Activated CD4-positive, alpha-beta T cell treated with anti-CD3 and anti-CD28 coated beads, Interleukin-2, Interleukin-4, amounts not matched to agents 100 ng/mL and 50 ng/mL, durations not matched to agents 16 hours and 8 hours (primary cell): ENCODE results near the gene PDXP.

Source experiments
- DNase-seq: peaks from one replicate; pipeline ENCODE4 v3.0.0-alpha.2; 2020; ENCODE audit warnings: low spot score

Gene PDXP

DNA sequence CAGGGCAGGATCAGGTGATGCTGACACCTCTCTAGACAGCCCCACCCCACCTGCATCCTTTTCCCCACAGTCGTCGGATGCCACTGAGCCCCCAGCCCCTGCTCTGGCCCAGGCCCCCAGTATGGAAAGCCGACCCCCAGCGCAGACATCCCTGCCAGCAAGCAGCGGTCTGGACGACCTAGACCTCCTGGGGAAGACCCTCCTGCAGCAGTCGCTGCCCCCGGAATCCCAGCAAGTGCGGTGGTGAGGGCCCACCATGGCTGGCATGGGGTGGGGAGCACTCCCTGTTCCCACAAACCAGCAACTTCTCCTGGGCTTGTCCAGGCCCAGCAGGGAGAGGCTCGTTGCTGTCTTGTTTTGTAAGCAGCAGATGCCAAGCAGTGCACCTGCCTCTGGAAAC is 28.6 kb upstream of the PDXP start:
- no peak for DNase-seq

DNA sequence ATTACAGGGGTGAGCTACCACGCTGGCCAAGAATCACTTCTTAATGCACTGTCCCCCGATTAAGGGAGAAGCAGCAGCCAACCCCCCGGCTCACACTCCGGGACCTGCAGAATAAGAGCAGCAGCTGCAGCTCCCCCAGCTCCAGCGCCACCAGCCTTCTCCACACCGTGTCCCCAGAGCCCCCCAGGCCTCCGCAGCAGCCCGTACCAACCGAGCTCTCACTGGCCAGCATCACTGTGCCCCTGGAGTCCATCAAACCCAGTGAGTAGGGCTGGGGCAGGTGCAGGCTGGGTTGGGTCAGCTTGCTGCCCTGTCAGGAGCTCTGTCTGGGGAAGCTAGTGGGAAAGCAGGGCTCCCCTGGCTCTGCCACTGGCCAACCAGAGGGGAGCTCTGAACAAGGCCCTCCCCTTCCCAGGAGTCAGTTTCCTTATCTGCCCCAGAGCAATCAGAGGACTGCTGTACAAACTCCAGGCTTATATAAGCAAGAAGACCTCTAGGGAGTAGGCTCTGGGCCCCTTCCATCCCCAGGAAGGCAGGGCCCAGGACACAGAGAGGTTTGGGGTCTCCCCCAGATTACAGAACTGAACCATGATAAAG is 27.6 kb upstream of the PDXP start:
- no peak for DNase-seq

DNA sequence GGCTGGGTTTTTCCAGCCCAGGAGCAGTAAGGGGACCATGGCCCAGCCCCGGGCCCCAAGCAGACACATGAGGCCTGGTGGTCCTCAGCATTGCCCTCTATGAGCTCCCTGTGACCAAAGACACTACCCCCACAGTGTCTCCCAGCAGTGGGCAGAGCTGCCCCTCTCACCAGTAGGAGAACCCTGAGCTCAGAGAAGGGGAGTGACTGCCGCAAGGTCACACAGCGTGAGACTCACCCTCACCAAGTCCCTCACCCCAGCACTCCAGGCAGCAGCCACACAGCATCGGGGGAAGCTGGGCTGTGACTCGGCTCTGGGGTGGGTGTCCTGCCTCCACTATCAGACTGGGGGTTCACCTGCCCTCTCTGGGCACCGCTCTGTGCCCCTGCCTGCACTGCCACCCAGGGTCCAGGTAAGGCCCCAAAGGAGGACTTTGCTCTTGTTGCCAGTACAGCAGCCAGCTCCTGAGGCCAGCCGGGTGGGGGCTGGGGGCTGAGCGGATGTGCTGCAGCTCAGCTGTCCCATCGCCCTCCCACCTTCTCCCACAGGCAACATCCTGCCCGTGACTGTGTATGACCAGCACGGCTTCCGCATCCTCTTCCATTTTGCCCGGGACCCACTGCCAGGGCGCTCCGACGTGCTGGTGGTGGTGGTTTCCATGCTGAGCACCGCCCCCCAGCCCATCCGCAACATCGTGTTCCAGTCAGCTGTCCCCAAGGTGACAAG is 26.9 kb upstream of the PDXP start:
- DNase-seq: no peak

DNA sequence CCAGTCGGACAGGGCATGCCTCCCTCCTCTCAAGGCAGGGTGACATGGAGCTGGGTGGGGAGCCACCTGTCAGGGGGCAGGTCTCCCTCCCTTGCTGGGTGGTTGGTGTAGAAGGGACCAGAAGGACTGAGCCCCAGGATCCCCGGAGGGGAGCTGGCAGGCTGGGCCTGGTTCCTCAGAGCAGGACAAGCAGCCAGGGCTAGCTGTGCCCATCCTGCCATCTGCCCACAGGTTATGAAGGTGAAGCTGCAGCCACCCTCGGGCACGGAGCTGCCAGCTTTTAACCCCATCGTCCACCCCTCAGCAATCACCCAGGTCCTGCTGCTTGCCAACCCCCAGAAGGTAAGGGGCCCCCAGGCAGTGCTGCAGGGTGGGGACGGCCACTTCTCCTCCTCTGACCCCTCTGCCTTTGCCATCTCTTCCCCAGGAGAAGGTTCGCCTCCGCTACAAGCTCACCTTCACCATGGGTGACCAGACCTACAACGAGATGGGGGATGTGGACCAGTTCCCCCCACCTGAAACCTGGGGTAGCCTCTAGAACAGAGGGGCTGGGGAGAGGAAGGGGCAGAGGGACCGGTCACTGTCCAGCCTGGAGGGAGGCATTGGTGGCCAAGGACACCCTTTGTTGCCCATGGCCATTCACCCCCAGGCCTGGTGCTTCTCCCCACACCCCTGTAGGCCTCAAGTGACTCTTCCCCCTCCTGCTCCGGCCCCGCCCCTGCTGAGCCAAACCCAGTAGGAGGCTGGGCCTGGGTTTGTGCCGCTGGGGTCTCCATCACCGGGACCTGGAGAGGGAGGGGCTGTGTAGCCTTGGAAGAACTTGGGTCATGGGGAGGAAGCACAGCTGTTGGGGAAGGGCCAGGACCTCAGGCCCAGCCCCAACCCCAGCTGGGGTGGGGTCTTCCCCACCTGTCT is 26.1 kb upstream of the PDXP start:
- DNase-seq: no peak

DNA sequence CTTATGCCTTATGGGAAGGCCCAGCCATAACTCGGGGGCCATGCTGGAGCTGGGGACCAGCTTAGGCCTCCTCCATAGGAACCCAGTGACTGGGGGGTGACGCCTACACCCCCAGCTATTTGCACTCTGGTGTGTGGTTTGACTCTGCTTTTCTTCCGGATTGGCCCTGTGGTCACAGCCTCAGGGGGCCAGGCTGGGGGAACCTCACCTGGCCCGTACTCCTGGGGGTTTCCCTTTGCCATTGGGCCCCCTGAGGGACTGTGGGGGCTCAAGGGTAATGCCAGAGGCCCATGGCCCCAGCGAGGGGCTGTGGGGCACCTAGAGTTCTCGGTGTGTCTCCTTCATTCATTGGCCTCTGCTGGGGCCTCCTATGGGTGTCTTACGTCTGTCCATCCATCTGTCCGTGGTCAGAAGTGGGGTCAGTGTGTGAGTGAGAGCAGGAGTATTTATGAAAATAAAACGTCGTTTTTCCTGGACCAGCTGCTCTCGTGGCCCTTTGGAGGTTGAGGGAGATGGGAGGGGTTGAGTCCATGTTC is 25.4 kb upstream of the PDXP start:
- peak; percentile 48 for DNase-seq

DNA sequence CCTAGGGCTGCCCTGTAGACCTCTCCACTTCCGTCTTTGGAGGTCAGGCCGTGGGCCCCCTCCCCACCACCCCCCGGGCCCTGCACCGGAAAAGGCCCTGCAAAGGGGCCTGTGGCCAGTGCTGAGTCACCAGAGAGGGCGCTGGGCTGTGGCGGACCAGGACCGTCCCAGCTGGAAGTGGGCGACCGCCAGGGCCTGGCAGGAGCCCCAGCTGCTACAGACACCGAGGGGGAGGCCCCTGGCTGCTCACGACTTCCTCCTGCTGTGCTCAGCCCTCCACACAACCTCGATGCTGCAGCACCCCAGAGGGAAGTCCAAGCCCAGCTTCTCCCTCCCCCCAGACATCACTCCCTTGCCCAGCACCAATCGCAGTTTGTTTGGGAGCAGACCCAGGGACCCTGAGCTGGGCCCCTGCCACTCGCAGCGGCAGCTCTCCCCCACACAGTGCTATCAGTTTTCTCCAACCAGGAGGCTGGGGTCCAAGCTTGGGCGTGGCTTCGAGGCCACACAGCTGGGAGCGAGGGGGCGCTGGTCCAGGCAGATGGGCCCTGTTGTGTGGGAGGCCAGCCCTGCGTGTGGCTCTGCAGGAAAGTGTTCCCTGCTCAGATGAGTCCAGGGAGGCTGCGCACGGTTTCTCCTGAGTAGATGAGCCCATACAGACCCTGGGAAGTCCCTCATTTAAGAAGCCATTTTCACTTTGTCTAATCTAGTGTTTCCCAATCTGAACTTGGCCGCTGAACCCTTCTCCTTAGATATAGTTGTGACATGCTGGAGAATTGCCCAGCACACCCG is 24.7 kb upstream of the PDXP start:
- DNase-seq: peak; percentile 70

DNA sequence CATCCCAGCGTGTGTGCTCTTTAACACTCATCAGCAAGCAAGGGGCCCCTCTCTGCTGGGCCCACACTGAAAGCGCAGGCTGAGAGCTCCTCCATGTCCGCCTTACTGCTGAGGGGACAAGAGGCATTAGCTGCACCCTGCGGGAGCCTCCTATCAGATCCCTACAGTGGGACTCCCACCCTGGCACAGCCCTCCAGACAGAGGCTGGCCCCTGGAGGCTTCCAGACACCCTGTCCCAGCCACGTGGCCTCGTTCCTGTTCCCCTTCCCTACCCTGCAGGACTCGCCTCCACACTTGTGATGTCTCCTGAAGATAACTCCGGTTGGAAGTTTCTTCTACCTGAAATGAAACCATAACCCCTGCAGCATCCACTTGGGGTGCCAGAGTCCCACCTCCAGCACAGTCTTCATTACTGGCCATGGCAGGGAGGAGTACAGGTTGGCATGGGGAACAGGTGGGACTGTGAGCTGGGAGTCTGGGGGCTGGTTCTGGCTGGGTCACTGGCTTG is 24.1 kb upstream of the PDXP start:
- DNase-seq: no peak

DNA sequence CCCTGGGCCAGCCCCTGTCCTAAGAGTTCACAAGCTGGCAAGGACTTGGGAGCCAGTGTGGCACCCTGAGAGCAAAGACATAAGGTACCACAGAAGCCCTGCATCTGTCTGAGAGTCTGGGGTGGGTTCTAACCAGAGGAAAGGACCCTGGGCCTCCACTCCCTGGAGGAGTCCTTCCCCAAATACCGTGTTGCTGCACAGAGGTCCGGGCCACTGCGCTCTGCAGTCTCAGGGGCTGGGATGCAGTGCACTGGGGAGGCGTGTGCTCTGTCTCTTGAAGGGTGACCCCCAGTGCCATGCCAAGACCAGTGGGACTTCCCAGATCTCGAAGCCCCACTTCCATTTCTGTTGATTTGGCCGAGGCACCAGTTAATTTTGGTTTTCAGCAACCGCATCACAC is 23.4 kb upstream of the PDXP start:
- DNase-seq: no peak

DNA sequence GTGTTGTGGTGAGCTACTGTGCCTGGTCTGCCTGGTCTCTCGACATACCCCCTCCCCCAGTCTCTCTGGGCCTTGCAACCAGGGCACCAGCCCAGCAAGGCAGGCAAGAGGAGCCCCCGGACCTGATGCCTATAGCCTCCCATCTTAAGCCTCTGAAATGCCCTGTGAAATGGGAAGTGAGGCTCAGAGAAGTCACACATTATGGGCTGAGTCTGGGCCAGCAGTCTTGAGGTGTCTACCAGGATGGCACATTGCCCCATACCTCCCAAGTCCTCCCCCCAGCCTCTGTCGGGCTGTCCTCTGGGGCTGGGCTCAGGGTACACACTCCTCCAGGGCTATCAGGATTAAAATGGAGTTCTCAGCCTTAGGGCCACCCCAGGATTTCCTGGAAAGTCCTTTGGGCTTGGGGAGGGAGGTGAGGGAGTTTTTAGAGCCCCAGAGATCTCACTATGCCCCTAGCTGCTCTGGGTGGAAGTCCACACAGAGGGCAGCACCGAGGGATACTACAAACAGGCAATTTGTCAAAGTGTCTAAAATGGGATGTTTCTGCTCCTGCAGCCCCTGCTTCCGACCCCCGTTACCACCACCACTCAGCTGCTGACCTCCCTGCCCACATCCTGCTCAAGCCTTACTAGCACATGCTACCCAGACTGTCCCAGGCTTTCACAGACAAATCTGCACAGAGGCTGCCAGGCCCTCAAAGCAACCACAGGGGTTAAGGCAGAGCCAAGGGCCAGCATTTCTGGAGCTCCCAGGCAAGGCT is 22.2 kb upstream of the PDXP start:
- no peak for DNase-seq

DNA sequence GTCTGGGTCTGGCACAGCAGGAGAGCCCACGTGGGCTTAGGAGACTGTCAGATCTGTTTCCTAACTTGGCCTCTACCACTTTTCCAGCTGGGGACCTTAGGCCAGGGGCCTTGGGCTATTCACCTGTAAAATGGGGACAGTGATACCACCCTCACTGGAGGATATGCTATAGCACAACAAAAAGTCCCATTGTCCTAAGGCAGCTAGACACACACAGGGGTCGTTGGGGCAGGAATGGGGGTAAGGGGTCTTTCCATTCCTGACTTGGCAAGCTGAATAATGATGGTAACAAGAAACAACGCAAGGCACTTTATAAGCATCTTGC is 21.6 kb upstream of the PDXP start:
- DNase-seq: no peak

DNA sequence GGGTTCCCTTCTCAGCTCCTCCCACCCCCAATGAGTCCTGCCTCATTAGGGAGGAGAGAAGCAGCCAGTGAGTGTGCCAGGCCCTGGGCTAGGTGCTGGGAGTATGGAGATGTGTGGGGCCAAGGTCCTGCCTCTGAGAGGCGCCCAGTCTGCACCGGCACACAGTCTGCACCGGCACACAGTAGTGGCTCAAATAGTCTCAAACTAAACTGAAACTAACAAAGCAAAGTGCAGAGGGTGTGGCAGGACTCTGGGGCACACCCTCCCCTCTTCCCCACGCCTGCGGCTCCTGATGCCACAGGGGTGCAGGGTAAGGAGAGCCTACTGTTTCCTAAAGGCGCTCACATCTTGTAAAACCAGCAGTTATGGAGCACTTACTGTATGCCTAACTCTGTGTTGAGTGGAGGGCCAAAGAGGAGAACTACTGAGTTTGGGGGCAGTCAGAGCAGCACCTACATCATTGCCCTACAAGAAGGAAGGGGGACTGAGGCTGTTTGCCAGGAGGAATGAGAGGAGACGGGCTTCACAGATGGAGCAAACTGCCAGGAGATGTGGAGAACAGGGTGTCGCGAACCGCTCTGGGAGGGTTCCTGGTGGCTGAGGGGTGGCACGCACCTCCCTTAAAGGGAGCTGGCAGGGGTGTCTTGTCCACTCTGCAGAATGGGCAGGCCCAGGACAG is 20.0 kb upstream of the PDXP start:
- DNase-seq: peak; percentile 58

DNA sequence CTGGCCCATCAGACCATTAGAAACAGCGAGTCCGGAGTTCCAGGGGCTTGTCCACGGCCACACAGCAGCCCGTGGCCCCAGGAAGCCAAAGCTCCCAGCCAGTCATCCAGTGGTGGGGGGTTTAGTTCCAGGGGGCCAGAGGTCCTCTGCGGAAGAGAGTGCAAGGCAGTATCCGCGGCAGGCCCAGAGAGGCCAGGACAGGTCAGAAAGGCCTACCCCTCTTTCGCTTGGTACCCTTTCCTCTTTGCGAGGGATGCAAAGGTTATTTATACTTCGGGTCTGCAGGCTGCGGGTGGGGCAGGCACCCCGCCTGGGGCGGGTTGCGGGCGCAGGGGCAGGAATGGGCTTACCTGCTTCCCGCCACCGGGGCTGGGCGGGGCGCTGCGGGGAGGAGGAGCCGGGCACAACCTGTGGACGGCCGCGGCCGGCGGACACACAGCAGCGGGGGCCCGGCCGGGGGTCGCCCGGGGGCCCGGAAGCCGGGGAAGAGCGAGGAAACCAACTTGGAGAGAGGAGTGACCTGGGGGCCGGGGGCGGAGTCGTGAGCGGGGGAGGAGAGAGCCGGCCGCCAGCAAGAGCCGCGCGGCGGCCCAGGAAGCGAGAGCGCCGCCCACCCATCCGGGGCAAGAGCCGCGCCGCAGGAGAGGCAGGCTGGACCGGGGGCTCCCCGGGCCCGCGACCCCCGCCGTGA is 19.3 kb upstream of the PDXP start, which contains the start of gene SH3BP1:
Gene SH3BP1 (plus strand): TSS at position 600 of the 691 bp plus-strand sequence. CDS start 119 bp downstream, outside the sequence.
- peak; percentile 55 for DNase-seq

DNA sequence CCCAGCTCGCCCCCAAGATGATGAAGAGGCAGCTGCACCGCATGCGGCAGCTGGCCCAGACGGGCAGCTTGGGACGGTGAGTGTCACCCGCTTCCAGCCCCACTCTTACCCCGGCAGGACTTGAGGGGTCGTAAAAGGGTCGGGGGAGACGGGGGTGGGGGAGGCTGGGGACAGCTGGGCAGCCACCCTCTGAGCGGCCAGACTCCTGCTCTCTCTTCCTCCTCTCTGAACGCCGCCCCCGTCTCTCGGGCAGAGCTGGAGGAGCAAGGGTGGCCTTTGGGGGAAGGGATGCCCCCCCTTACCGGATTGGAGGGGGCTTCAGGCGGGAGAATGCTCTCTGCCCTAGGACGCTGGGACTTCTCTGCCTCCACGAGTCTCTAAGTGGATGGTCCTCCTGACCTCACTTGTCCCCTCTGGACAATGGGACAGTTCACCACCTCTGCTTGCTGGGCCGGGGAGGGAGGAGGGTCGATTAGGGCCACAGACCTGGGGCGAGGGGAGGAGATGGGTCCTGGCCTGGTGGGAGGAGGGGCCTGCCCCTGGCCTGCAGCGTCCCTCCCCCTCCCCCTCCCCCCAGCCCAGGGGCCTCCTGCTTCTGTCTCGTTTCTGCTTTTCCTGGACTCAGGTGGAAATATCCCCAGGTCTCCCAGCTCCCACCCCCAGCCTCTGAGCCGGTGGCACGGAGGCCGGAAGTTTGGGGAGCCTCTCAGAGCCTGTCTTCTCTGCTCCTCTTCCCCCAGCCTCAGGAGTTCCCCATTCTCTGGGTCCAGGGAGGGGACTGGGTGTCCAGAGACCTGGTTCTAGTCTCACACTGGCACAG is 18.5 kb upstream of the PDXP start:
- no peak for DNase-seq

DNA sequence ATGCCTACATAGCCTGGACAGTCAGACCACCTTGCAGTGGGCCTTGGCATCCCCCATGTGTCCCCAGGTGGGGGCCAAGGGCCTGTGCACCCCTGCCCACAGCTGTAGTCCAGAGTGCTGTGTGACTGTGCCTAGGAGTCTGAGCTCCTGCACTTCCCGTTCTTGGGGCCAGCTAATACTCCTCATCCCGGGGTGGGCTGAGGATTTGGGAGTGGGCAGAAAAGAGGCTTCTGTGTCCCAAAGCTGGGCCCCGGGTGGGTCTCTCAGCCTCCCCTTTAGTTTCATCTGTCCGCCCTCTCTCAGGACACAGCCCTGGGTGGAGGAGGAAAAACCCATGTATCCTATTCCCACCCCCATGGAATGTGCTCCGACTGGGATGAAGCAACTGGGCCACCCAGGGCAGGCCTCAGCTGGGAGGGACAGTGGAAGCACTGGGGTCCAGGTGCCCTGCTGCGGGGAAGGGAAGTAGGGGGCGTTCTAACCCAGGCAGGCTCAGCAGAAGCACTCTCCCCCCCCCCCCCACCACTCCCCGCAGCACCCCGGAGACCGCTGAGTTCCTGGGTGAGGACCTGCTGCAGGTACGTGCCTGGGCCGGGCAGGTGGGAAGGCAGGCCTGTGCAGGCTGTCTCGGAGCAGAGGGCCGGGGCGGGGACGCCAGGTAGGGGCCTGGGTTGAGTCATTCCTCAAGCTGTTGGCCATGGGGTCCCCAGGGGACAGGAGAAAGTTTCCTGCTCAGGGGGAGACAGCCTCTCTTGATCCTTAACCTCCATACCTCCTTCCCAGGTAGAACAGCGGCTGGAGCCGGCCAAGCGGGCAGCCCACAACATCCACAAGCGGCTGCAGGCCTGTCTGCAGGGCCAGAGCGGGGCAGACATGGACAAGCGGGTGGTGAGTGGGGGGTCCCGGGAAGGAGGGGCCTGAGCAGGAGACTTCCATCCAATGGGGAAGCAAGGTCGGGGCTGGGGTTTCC is 17.6 kb upstream of the PDXP start:
- no peak for DNase-seq

DNA sequence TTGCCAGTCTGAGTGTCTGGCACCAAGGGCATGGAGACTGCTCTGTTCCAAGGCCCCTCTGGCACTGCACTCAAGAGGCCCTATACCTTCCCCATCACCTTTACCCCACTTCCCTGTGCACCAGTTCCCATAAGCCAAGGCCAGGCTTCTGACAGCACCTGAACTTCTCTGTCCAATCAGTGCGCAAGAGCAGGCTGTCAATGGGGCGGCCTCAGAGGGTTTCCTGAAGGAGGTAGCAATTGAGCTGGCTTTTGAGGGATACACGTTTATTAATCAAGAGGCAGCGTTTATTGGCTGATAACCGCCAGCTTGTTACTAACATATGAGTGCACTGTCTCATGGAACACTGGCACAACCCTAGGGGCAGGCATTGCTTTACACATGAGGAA is 17.0 kb upstream of the PDXP start:
- no peak for DNase-seq

DNA sequence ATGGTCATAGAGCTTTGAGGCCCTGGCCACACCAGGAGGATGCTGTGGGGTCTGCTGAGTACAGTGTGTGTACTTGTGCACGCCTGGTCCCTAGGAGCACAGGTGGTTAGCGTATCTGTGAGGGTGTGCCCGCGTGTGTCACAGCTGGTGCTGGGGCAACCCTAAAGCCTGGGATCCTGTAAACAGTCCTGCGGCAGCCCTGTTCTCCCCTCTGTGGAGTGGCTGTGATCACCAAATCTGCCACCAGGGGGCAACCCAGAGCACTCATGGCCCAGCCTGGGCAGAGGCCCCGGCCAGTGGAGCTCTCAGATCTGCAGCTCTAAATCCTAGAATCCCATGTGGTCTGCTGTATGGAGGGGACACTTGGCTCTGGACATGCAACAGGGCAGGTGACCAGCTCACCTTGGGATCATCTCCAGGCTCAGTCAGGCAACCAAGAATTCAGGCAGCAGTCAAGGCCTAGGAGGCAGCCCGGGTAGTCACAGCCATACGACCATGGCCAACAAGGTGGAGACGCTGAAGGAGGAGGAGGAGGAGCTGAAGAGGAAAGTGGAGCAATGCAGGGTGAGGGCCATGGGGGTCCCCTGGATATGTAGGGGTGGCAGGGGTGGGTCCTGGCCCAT is 15.2 kb upstream of the PDXP start:
- DNase-seq: peak; percentile 89

DNA sequence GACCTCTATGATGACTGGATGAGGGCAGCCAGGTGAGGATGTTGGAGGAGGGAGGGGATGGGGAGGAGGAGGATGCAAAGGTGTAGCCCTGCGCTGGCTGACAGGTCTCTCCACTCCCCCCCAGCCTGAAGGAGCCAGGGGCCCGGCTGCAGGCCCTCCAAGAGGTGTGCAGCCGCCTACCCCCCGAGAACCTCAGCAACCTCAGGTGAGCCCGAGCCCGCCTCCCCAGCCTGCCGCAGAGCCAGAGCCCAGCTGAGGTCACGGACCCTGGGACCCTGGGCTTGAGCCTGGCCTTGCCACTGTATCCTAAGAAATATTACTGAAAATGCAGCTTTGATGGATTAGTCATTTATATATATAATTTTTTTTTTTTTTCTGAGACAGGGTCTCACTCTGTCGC is 11.2 kb upstream of the PDXP start:
- no peak for DNase-seq
